ENCODE data around the gene MIPOL1.

DNA sequence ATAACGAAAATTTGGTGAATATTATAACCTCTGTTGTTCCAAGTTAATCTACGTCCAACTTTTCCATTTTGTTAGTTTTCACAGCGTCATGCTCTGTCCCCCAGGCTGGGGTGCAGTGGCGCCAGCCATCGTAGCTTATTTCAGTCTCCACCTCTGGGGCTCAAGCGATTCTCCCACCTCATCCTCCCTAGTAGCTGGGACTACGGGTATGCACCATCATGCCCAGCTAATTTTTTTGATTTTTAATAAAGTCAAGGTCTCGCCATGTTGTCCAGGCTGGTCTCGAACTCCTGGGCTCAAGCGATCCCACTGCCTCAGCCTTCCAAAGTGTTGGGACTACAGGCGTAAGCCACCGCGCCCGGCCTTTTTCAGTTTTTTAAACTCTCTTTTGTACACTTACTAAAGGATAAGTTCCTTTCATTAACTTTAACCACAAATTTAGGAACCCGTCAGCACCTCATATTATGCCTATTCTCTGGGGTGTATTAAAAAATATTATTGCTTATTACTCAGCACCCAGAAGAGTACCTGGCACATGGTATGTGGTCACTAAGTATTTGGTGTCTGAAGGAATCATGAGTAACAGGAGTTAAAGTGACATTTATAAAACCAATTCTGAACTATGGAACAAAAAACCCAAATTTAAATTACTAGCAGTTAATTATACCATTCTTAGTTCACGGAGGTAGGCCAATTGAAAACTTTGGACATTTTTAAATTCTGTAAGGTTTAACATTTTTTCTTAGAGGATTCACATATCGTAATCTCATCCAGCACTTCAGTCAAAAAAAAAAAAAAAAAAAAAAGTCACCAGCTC is 925 bp upstream of the MIPOL1 start:
- no peak for TF ChIP-seq GATA3 (IDR thresholded peaks at IDR 0.05; ENCODE audit: low read depth, low read length)
- no peak for TF ChIP-seq GATA2 (IDR thresholded peaks at IDR 0.05; ENCODE audit: low read depth, low read length)
